KOPT-K1 (cell line): ENCODE results near the gene KIR3DL2.
"Not testable (repeated sequence)": the region's sequence is repeated elsewhere in the genome, so short reads cannot be mapped to it uniquely, and the experiment has no call there.

Experiments used
- H3K27ac ChIP-seq: fragments of 200-600 bp; sonication (generic); 2 replicates; pipeline ENCODE4 v1.5.1; 2016; ENCODE audit warnings: antibody characterized with exemption, mild to moderate bottlenecking, low read depth, low read length; ENCODE audit not compliant: poor library complexity, severe bottlenecking
- H3K36me3 ChIP-seq: fragments of 200-600 bp; sonication (generic); 2 replicates; pipeline ENCODE4 v1.5.1; 2017; ENCODE audit warnings: antibody characterized with exemption, mild to moderate bottlenecking, low read length, moderate library complexity; ENCODE audit not compliant: insufficient read depth
- H3K9me3 ChIP-seq: fragments of 200-600 bp; sonication (generic); 2 replicates; pipeline ENCODE4 v1.5.1; 2017; ENCODE audit warnings: antibody characterized with exemption, low read length, mild to moderate bottlenecking; ENCODE audit not compliant: insufficient read depth, poor library complexity, severe bottlenecking

Gene KIR3DL2

GRCh38 chr19:54843171-54843570 is 7.1 kb upstream of the KIR3DL2 start:
- H3K27ac ChIP-seq, H3K9me3 ChIP-seq, H3K36me3 ChIP-seq: not testable (repeated sequence)

- no peak overlapping the region for H3K27ac ChIP-seq
- H3K36me3 ChIP-seq, result no peaks in the 10 kb centered on the region
- no peaks in the 10 kb centered on the region for H3K9me3 ChIP-seq
Measured at GRCh38 chr19:54850930-54851329, 687 bp downstream of the KIR3DL2 start.

GRCh38 chr19:54851353-54851752 is 1.1 kb downstream of the KIR3DL2 start:
- Histone ChIP-seq H3K36me3 (no peaks in the 10 kb centered on the region), H3K27ac (no peak overlapping the region), H3K9me3 (no peaks in the 10 kb centered on the region)

- not testable (repeated sequence) for H3K9me3 ChIP-seq, H3K36me3 ChIP-seq, H3K27ac ChIP-seq
Measured at GRCh38 chr19:54855241-54855640, 5.0 kb downstream of the KIR3DL2 start.

- not testable (repeated sequence) for H3K9me3 ChIP-seq, H3K36me3 ChIP-seq, H3K27ac ChIP-seq
Measured at GRCh38 chr19:54858476-54858875, 8.2 kb downstream of the KIR3DL2 start.

- H3K9me3 ChIP-seq, H3K27ac ChIP-seq, H3K36me3 ChIP-seq: not testable (repeated sequence)
Measured at GRCh38 chr19:54859421-54859820, 9.2 kb downstream of the KIR3DL2 start.

GRCh38 chr19:54863459-54863858 is 13.2 kb downstream of the KIR3DL2 start:
- H3K27ac ChIP-seq, H3K36me3 ChIP-seq, H3K9me3 ChIP-seq: not testable (repeated sequence)

GRCh38 chr19:54871696-54872095 is 21.5 kb downstream of the KIR3DL2 start:
- Histone ChIP-seq H3K9me3 (peaks cover 3% of the 10 kb centered on the region), H3K36me3 (no peaks in the 10 kb centered on the region), H3K27ac (no peak overlapping the region)

GRCh38 chr19:54873990-54874389 is 23.7 kb downstream of the KIR3DL2 start, which contains the start of gene FCAR:
Gene FCAR, plus strand, starts transcription at chr19:54874235. Its CDS starts 55 bp downstream, at chr19:54874290.
- no peaks in the 10 kb centered on the region for H3K36me3 ChIP-seq
- H3K9me3 ChIP-seq, result peaks cover 3% of the 10 kb centered on the region
- no peak within 1 kb of the TSS for H3K27ac ChIP-seq

GRCh38 chr19:54875506-54875905 is 25.3 kb downstream of the KIR3DL2 start:
- H3K36me3 ChIP-seq, result no peaks in the 10 kb centered on the region
- peaks cover under 1% of the 10 kb centered on the region for H3K9me3 ChIP-seq
- no peak overlapping the region for H3K27ac ChIP-seq

- no peaks in the 10 kb centered on the region for H3K36me3 ChIP-seq
- no peak overlapping the region for H3K27ac ChIP-seq
- H3K9me3 ChIP-seq, result no peaks in the 10 kb centered on the region
Measured at GRCh38 chr19:54877471-54877870, 27.2 kb downstream of the KIR3DL2 start.

GRCh38 chr19:54881884-54882283 is 31.6 kb downstream of the KIR3DL2 start:
- Histone ChIP-seq H3K36me3 (no peaks in the 10 kb centered on the region), H3K27ac (no peak overlapping the region), H3K9me3 (no peaks in the 10 kb centered on the region)

- Histone ChIP-seq H3K27ac (no peak overlapping the region), H3K36me3 (no peaks in the 10 kb centered on the region), H3K9me3 (no peaks in the 10 kb centered on the region)
Measured at GRCh38 chr19:54882758-54883157, 32.5 kb downstream of the KIR3DL2 start.

GRCh38 chr19:54883228-54883627 is 33.0 kb downstream of the KIR3DL2 start:
- Histone ChIP-seq H3K27ac (no peak overlapping the region), H3K9me3 (no peaks in the 10 kb centered on the region), H3K36me3 (no peaks in the 10 kb centered on the region)

- Histone ChIP-seq H3K9me3 (no peaks in the 10 kb centered on the region), H3K27ac (no peak overlapping the region)
Measured at GRCh38 chr19:54888239-54888638, 38.0 kb downstream of the KIR3DL2 start.

GRCh38 chr19:54889566-54889965 is 39.3 kb downstream of the KIR3DL2 start:
- H3K27ac ChIP-seq, result no peak overlapping the region
- no peaks in the 10 kb centered on the region for H3K9me3 ChIP-seq
- H3K36me3 ChIP-seq, result no peaks in the 10 kb centered on the region

More at GRCh38 chr19:54888239-54888638, 38.0 kb downstream of the KIR3DL2 start:
- H3K36me3 ChIP-seq, result no peaks in the 10 kb centered on the region

GRCh38 chr19:54893406-54893805 is 43.2 kb downstream of the KIR3DL2 start:
- Histone ChIP-seq H3K27ac (no peak overlapping the region), H3K36me3 (no peaks in the 10 kb centered on the region), H3K9me3 (no peaks in the 10 kb centered on the region)
